HG03571 (cell line): Measurements from ENCODE around the gene ZBTB5.
A peak's percentile ranks its signal among the peaks of the same experiment; 100 is the strongest.

Source experiments
- ATAC-seq: cut with Tn5 transposase; IDR thresholded peaks from one replicate; pipeline ENCODE4 v1.9.1; 2021; ENCODE audit not compliant: unreplicated experiment

Gene ZBTB5

GRCh38 chr9:37425298-37425752, 39.9 kb downstream of the ZBTB5 start:
- no peak for ATAC-seq

- ATAC-seq: no peak
These were observed 40.5 kb downstream of the ZBTB5 start for GRCh38 chr9:37424686-37425297.

GRCh38 chr9:37424204-37424685, 41.0 kb downstream of the ZBTB5 start:
- ATAC-seq: no peak

- ATAC-seq: no peak
These were observed 41.7 kb downstream of the ZBTB5 start for GRCh38 chr9:37423508-37423907.

- peak; percentile 76 for ATAC-seq
These were observed 42.8 kb downstream of the ZBTB5 start, which contains the start of gene GRHPR for GRCh38 chr9:37422289-37423104. Gene GRHPR (plus strand): TSS chr9:37422696. CDS start chr9:37422751, 55 bp downstream.

- no peak for ATAC-seq
These were observed 43.3 kb downstream of the ZBTB5 start for GRCh38 chr9:37421914-37422288.

- no peak for ATAC-seq
These were observed 44.7 kb downstream of the ZBTB5 start for GRCh38 chr9:37420271-37421215.

GRCh38 chr9:37419204-37419603, 46.0 kb downstream of the ZBTB5 start:
- ATAC-seq: no peak

GRCh38 chr9:37417857-37418618, 47.2 kb downstream of the ZBTB5 start:
- no peak for ATAC-seq

GRCh38 chr9:37417252-37417803, 47.9 kb downstream of the ZBTB5 start:
- no peak for ATAC-seq

- ATAC-seq: no peak
These were observed 50.1 kb downstream of the ZBTB5 start for GRCh38 chr9:37415011-37415719.

GRCh38 chr9:37414503-37414943, 50.7 kb downstream of the ZBTB5 start:
- no peak for ATAC-seq

- no peak for ATAC-seq
These were observed 51.9 kb downstream of the ZBTB5 start for GRCh38 chr9:37413311-37413710.

GRCh38 chr9:37412431-37413151, 52.7 kb downstream of the ZBTB5 start:
- ATAC-seq: no peak

- ATAC-seq: no peak
These were observed 54.1 kb downstream of the ZBTB5 start for GRCh38 chr9:37410969-37411785.

GRCh38 chr9:37410354-37410861, 54.8 kb downstream of the ZBTB5 start:
- no peak for ATAC-seq

GRCh38 chr9:37408933-37409710, 56.1 kb downstream of the ZBTB5 start:
- peak; percentile 80 for ATAC-seq
